ENCODE measurements around the gene HRG.

Gene HRG

GRCh38 chr3:186618318-186618938, 47.4 kb upstream of the HRG start:
- no peaks in the 10 kb centered on the region for H3K9me3 ChIP-seq (ENCODE audit: low read length)
- H4K20me1 ChIP-seq (ENCODE audit: insufficient read depth, low read length), result no peaks in the 10 kb centered on the region
- H3K27me3 ChIP-seq (ENCODE audit: insufficient read depth, low read length), result no peaks in the 10 kb centered on the region
- H2AFZ ChIP-seq (ENCODE audit: low read length), result no peak overlapping the region
- no peak overlapping the region for H3K9ac ChIP-seq (ENCODE audit: low read length)
- H3K79me2 ChIP-seq (ENCODE audit: insufficient read depth, low read length), result no peaks in the 10 kb centered on the region
- no peaks in the 10 kb centered on the region for H3F3A ChIP-seq (ENCODE audit: insufficient read depth, low read length)
- no peak overlapping the region for H3K27ac ChIP-seq (ENCODE audit: low read depth, low read length, poor library complexity, severe bottlenecking)
- H3K9me2 ChIP-seq (ENCODE audit: low read depth, low read length), result no peaks in the 10 kb centered on the region
- H3K36me3 ChIP-seq (ENCODE audit: insufficient read depth, low read length), result no peaks in the 10 kb centered on the region
- no peak overlapping the region for H3K4me2 ChIP-seq (ENCODE audit: low read length)
- peaks cover 27% of the 10 kb centered on the region for H3K4me1 ChIP-seq (ENCODE audit: insufficient read depth, low read length, severe bottlenecking)
- TF ChIP-seq EZH2 (IDR thresholded peaks at IDR 0.05; ENCODE audit: borderline replicate concordance, low read length) (no peak), CTCF (IDR thresholded peaks at IDR 0.05; ENCODE audit: low read length) (no peak)
- no peak overlapping the region for H3K4me3 ChIP-seq (ENCODE audit: low read depth, low read length, poor library complexity, severe bottlenecking)

- Histone ChIP-seq H4K20me1 (ENCODE audit: insufficient read depth, low read length) (no peaks in the 10 kb centered on the region), H3K27me3 (ENCODE audit: insufficient read depth, low read length) (no peaks in the 10 kb centered on the region)
Measured at GRCh38 chr3:186619787-186620212, 46.0 kb upstream of the HRG start.

DNA sequence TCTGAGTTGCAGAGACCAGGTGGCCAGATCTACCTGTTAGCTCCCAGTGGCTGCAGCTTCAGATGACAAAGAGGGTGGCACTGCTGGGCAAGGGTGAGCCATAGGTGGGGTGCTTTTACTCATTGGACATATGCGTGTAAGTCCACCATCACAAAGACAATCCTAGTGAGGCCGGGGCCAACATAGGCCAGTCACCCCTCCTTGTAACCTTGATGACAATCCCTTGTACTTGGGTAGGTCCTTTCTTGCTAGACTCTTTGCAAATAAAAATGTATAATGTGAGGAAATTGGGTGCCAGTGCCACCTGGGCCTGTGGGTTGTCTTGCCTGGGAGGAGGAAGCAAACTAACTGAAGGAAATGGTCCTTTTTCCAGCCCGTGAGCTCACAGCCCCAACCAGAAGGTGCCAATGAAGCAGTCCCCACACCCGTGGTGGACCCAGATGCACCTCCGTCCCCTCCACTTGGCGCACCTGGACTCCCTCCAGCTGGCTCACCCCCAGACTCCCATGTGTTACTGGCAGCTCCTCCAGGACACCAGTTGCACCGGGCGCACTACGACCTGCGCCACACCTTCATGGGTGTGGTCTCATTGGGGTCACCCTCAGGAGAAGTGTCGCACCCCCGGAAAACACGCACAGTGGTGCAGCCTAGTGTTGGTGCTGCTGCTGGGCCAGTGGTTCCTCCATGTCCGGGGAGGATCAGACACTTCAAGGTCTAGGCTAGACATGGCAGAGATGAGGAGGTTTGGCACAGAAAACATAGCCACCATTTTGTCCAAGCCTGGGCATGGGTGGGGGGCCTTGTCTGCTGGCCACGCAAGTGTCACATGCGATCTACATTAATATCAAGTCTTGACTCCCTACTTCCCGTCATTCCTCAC, 45.4 kb upstream of the HRG start:
- Histone ChIP-seq H3K27me3 (ENCODE audit: insufficient read depth, low read length) (no peaks in the 10 kb centered on the region), H3K9me3 (ENCODE audit: low read length) (no peaks in the 10 kb centered on the region), H3K27ac (ENCODE audit: low read depth, low read length, poor library complexity, severe bottlenecking) (no peak overlapping the region), H3F3A (ENCODE audit: insufficient read depth, low read length) (no peaks in the 10 kb centered on the region), H3K9me2 (ENCODE audit: low read depth, low read length) (no peaks in the 10 kb centered on the region), H2AFZ (ENCODE audit: low read length) (no peak overlapping the region), H3K9ac (ENCODE audit: low read length) (no peak overlapping the region), H3K36me3 (ENCODE audit: insufficient read depth, low read length) (no peaks in the 10 kb centered on the region), H3K4me3 (ENCODE audit: low read depth, low read length, poor library complexity, severe bottlenecking) (no peak overlapping the region), H3K4me2 (ENCODE audit: low read length) (no peak overlapping the region), H4K20me1 (ENCODE audit: insufficient read depth, low read length) (no peaks in the 10 kb centered on the region), H3K79me2 (ENCODE audit: insufficient read depth, low read length) (no peaks in the 10 kb centered on the region), H3K4me1 (ENCODE audit: insufficient read depth, low read length, severe bottlenecking) (peaks cover 12% of the 10 kb centered on the region)
- TF ChIP-seq EZH2 (IDR thresholded peaks at IDR 0.05; ENCODE audit: borderline replicate concordance, low read length) (no peak), CTCF (IDR thresholded peaks at IDR 0.05; ENCODE audit: low read length) (no peak)

More at GRCh38 chr3:186619787-186620212, 46.0 kb upstream of the HRG start:
- Histone ChIP-seq H2AFZ (ENCODE audit: low read length) (no peak overlapping the region), H3K4me1 (ENCODE audit: insufficient read depth, low read length, severe bottlenecking) (peaks cover 19% of the 10 kb centered on the region), H3K9me3 (ENCODE audit: low read length) (no peaks in the 10 kb centered on the region), H3K4me2 (ENCODE audit: low read length) (no peak overlapping the region), H3F3A (ENCODE audit: insufficient read depth, low read length) (no peaks in the 10 kb centered on the region), H3K79me2 (ENCODE audit: insufficient read depth, low read length) (no peaks in the 10 kb centered on the region), H3K9me2 (ENCODE audit: low read depth, low read length) (no peaks in the 10 kb centered on the region), H3K27ac (ENCODE audit: low read depth, low read length, poor library complexity, severe bottlenecking) (no peak overlapping the region), H3K9ac (ENCODE audit: low read length) (no peak overlapping the region), H3K4me3 (ENCODE audit: low read depth, low read length, poor library complexity, severe bottlenecking) (no peak overlapping the region), H3K36me3 (ENCODE audit: insufficient read depth, low read length) (no peaks in the 10 kb centered on the region)
- TF ChIP-seq EZH2 (IDR thresholded peaks at IDR 0.05; ENCODE audit: borderline replicate concordance, low read length), result no peak
- TF ChIP-seq CTCF (IDR thresholded peaks at IDR 0.05; ENCODE audit: low read length), result no peak
